NB4 (cell line): ENCODE results near the gene FA2H.
A peak's percentile ranks its signal among the peaks of the same experiment; 100 is the strongest.
"Not testable (repeated sequence)": the region's sequence is repeated elsewhere in the genome, so short reads cannot be mapped to it uniquely, and the experiment has no call there.

ENCODE experiments used
- DNase-seq: peaks from one replicate; pipeline ENCODE4 v3.0.0; 2010; ENCODE audit warnings: low read depth
- H3K4me3 ChIP-seq: one replicate; pipeline ENCODE4 v1.5.1; 2011; ENCODE audit warnings: mild to moderate bottlenecking, low read depth, low read length, moderate library complexity
- CTCF ChIP-seq: IDR thresholded peaks from one replicate; pipeline ENCODE4 v1.5.1; 2012; ENCODE audit warnings: low read depth, low read length
- MAX ChIP-seq: IDR thresholded peaks from 2 replicates; pipeline ENCODE4 v1.6.1; 2011; ENCODE audit warnings: low read depth, low read length
- MYC ChIP-seq: IDR thresholded peaks from 2 replicates; pipeline ENCODE4 v1.6.1; 2011; ENCODE audit warnings: low read depth, low read length
- POLR2A ChIP-seq: IDR thresholded peaks from 2 replicates; pipeline ENCODE4 v1.6.1; 2011; ENCODE audit warnings: mild to moderate bottlenecking; ENCODE audit not compliant: insufficient read length; ENCODE audit errors: extremely low read depth

Gene FA2H

DNA sequence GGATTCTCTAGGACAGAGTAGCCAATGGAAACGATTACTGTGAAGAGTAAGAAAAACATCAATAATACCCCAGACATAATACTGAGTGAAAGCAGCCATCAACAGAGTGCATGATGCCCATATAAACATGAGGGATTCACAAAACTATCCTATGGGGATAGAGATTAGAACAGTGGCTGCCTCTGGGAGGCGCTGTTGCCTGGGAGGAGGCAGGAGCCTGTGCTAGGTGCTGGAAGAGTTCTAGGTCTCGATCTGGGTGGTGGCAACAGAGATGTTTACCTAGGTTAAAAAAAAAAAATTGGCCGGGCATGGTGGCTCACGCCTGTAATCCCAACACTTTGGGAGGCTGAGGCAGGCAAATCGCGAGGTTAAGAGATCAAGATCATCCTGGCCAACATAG, 7.9 kb downstream of the FA2H start:
- no peak overlapping the region for H3K4me3 ChIP-seq
- peak; percentile 42 for DNase-seq

DNA sequence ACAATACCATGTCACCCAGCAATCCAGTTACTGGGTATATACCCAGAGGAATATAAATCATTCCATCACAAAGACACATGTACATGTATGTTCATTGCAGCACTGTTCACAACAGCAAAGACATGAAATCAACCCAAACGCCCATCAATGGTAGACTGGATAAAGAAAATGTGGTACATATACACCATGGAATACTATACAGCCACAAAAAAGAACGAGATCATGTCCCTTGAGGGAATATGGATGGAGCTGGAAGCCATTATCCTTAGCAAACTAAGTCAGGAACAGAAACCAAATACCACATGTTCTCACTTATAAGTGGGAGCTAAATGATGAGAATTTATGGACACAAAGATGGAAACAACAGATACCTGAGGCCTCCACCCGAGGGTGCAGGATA, 10.4 kb downstream of the FA2H start:
- not testable (repeated sequence) for H3K4me3 ChIP-seq, DNase-seq

More for the DNA sequence above, 7.9 kb downstream of the FA2H start:
- peak; percentile 50 for TF ChIP-seq CTCF
- TF ChIP-seq POLR2A, result no peak

- no peak for DNase-seq
- H3K4me3 ChIP-seq, result no peak overlapping the region
- TF ChIP-seq MAX, result no peak
- TF ChIP-seq CTCF, result no peak
- TF ChIP-seq MYC, result no peak
- no peak for TF ChIP-seq POLR2A
These were observed 13.0 kb downstream of the FA2H start for GRCh38 chr16:74761665-74762064.

GRCh38 chr16:74760007-74760767, 14.4 kb downstream of the FA2H start:
- H3K4me3 ChIP-seq, result no peak overlapping the region
- no peak for TF ChIP-seq MYC
- no peak for TF ChIP-seq MAX
- TF ChIP-seq CTCF, result no peak
- no peak for TF ChIP-seq POLR2A
- no peak for DNase-seq

DNA sequence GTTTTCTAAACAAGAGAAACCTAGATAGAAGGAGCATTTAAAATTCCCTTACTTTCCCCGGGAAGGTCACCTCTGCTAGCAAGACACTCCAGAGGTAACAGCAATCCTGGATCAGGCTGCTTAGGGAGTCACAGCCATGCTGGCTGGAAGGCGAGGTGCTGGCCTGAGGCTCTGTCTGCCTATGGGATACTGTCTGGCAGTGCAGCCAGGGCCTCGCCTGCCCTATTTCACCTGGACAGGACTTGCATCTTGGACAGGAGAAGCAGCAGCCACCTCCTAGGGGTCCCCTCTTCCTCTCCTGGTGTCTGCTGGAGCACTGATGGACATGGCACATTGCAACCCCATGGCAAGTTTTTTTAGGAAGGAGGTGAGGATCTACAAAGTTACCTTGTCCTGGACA, 15.1 kb downstream of the FA2H start:
- TF ChIP-seq MAX, result no peak
- no peak for TF ChIP-seq MYC
- no peak for TF ChIP-seq POLR2A
- no peak for TF ChIP-seq CTCF
- no peak overlapping the region for H3K4me3 ChIP-seq

DNA sequence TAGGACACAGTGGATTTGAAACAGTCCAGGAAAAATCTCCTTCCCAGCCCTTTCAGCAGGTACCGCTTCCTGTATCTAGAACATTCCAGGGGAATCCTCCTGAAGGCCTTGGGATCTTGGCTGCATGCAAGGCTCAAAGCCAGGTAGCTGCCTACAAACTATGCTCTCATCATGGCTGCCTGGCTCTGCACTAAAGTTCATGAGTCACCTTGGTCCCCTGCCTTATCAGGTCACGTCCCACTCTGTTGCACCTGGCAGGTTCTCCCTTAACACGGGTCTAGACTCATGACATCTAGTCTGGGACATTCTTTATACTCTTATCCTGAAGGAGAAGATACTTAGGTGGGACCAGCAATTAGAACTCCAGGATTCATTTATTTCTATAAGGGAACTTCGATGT, 15.8 kb downstream of the FA2H start:
- H3K4me3 ChIP-seq, result no peak overlapping the region
- no peak for TF ChIP-seq CTCF
- no peak for TF ChIP-seq POLR2A
- TF ChIP-seq MYC, result no peak
- TF ChIP-seq MAX, result no peak
- DNase-seq, result no peak

More for the DNA sequence above, 15.1 kb downstream of the FA2H start:
- DNase-seq, result no peak
